ENCODE results near the gene AFAP1.

DNA sequence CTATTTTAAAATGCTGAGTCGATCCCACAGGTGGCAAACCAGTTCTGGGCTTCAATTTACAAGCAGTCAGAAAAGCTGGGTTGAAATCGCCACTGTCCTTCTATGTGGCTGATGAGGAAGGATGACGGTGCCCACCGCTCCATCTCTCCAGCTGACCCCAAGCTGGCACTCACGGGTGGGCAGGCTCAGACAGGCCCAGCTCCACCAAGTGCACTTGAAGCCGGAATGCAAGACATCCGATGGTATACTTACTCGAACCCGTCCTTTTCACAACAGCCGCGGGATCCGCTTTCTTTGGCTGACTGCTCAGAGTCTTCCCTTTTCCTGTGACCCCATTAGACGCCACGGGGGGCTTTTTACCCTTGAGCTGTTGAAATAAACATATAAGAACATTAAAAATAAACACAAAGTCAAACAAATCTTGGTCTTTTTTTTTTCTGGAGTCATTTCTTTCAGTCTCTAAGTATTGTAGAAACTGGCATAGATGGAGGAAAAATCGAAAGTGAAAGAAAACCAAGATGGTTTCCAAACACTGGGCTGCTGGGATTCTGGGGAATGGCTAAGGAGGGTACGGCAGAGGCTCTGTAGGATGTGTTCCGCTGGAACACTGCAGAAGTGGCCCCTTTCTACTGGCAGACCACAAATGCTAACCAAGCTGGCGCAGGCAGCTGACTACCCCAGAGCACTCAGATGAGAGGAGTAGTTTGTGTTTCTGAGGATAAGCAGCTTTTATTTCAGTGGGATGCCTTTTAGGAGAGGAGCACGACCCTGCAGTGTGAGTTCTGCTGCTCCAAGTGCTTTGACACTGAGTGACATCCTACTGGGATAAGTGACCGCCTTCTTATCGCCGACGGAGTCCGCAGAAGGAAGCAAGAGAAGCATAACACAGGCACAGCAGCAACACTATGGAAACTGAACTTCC, 160.9 kb downstream of the AFAP1 start:
- TF ChIP-seq, protein P1, sequence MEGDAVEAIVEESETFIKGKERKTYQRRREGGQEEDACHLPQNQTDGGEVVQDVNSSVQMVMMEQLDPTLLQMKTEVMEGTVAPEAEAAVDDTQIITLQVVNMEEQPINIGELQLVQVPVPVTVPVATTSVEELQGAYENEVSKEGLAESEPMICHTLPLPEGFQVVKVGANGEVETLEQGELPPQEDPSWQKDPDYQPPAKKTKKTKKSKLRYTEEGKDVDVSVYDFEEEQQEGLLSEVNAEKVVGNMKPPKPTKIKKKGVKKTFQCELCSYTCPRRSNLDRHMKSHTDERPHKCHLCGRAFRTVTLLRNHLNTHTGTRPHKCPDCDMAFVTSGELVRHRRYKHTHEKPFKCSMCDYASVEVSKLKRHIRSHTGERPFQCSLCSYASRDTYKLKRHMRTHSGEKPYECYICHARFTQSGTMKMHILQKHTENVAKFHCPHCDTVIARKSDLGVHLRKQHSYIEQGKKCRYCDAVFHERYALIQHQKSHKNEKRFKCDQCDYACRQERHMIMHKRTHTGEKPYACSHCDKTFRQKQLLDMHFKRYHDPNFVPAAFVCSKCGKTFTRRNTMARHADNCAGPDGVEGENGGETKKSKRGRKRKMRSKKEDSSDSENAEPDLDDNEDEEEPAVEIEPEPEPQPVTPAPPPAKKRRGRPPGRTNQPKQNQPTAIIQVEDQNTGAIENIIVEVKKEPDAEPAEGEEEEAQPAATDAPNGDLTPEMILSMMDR (IDR thresholded peaks at IDR 0.05): no peak
- no peak for TF ChIP-seq POLR2A (IDR thresholded peaks at IDR 0.05)

Measured in lower leg skin (tissue), 3 donors.